GM13977 (cell line): ENCODE results near the gene PEX11G.

Source experiments
- DNase-seq: peaks from one replicate; pipeline ENCODE4 v3.0.0; 2012; ENCODE audit warnings: low spot score
- in situ Hi-C: fragments of 300-500 bp; cut with MboI; formaldehyde crosslinking; loops from one replicate; pipeline ENCODE4 v1.12.0; 2022; ENCODE audit warnings: low sequenced_read_pairs, low pct_unique_long_range_greater_than_20kb, mixed read lengths, inconsistent platforms; ENCODE audit not compliant: unreplicated experiment
- TF ChIP-seq, protein P1 (sequence below): IDR thresholded peaks from 2 replicates; pipeline ENCODE4 v1.5.1; 2012; ENCODE audit warnings: mild to moderate bottlenecking, control low read depth; ENCODE audit not compliant: insufficient read depth; ENCODE audit errors: extremely low read depth, missing control alignments

Gene PEX11G

GRCh38 chr19:7468840-7469239 lies 20.0 kb downstream of the PEX11G start:
- no peak for DNase-seq
- in situ Hi-C loops, result no loop called here
- TF ChIP-seq, protein P1, sequence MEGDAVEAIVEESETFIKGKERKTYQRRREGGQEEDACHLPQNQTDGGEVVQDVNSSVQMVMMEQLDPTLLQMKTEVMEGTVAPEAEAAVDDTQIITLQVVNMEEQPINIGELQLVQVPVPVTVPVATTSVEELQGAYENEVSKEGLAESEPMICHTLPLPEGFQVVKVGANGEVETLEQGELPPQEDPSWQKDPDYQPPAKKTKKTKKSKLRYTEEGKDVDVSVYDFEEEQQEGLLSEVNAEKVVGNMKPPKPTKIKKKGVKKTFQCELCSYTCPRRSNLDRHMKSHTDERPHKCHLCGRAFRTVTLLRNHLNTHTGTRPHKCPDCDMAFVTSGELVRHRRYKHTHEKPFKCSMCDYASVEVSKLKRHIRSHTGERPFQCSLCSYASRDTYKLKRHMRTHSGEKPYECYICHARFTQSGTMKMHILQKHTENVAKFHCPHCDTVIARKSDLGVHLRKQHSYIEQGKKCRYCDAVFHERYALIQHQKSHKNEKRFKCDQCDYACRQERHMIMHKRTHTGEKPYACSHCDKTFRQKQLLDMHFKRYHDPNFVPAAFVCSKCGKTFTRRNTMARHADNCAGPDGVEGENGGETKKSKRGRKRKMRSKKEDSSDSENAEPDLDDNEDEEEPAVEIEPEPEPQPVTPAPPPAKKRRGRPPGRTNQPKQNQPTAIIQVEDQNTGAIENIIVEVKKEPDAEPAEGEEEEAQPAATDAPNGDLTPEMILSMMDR, result no peak

DNA sequence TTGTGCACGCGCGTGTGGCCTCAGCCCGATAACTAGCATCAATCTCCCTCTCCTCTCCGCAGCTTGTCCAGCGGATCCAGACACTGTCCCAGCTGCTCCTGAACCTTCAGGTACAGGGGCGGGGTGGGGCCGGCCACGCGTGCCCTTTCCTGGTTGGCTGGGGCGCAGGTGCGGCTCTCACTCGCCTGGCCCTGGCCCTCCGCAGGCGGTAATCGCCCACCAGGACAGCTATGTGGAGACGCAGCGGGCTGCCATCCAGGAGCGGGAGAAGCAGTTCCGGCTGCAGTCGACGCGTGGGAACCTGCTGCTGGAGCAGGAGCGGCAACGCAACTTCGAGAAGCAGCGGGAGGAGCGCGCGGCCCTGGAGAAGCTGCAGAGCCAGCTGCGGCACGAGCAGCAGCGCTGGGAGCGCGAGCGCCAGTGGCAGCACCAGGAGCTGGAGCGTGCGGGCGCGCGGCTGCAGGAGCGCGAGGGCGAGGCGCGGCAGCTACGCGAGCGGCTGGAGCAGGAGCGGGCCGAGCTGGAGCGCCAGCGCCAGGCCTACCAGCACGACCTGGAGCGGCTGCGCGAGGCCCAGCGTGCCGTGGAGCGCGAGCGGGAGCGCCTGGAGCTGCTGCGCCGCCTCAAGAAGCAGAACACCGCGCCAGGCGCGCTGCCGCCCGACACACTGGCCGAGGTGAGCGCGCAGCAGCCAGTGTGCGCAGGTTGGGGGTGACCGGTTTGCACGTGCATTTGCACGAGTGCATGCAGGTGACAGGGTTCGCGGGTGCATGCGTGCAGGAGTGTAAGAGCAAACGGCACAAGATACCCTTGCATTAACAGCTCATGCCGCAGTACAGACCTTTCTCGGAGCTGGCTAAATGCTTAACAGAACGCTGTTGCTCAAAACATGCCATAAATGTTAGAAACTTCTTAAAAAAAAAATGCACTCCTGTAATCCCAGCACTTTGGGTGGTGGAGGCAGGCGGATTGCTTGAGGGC lies 21.5 kb downstream of the PEX11G start:
- in situ Hi-C loops, result no loop called here
- DNase-seq, result no peak
- TF ChIP-seq, protein P1, result no peak

DNA sequence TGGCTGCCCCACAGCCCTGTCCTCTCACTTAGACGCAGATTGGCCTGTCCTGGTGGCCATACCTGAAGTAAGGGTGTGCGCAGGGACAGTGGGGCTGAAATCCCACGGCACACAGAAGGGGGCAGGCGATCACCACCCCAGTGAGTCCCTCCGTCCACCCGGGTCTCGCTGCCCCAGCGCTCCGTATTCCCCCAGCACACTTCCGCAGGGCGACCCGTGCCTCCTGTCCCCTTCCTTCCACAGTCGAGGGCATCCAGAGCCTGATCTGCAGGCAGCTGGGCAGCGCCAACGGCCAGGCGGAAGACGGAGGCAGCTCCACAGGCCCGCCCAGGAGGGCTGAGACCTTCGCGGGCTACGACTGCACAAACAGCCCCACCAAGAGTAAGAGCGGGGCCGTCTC lies 25.3 kb downstream of the PEX11G start:
- in situ Hi-C loops, result no loop called here
- TF ChIP-seq, protein P1, result no peak
- DNase-seq, result no peak

- no peak for DNase-seq
- TF ChIP-seq, protein P1, result no peak
- in situ Hi-C loops, result no loop called here
Measured at GRCh38 chr19:7461841-7462629, 26.8 kb downstream of the PEX11G start.

- TF ChIP-seq, protein P1, result no peak
- no peak for DNase-seq
- in situ Hi-C loops, result no loop called here
Measured at GRCh38 chr19:7460562-7460966, 28.3 kb downstream of the PEX11G start.

GRCh38 chr19:7459773-7460172 lies 29.1 kb downstream of the PEX11G start:
- TF ChIP-seq, protein P1, result no peak
- in situ Hi-C loops, result no loop called here
- DNase-seq, result no peak
